ENCODE measurements around the gene HDAC4.

The HDAC4 gene

DNA sequence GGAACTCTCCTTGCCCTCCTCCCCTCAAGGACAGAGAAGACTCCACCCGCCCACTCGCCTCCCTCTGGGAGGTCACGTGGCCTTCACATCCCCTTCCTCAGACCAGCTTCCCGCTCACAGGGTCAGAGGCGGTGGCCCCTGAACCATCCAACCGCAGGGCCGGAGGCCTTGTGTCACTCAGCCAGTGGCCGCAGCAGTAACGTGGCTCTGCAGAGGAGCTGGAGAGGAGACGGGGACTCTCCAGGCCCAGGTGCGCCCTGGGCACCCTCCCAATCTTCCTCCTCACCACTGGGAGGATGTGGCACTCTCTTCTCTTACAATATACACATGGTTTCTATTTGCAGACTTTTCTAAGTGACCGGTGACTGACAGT lies 391.2 kb downstream of the HDAC4 start:
- H3K79me2 ChIP-seq (ENCODE audit: insufficient read depth, low read length), result no peaks in the 10 kb centered on the region
- no peaks in the 10 kb centered on the region for H3K4me1 ChIP-seq (ENCODE audit: insufficient read depth, low read length, poor library complexity, severe bottlenecking)
- H3K4me3 ChIP-seq (ENCODE audit: low read length, poor library complexity, severe bottlenecking), result no peak overlapping the region
- no peak overlapping the region for H2AFZ ChIP-seq (ENCODE audit: low read length)
- H4K20me1 ChIP-seq (ENCODE audit: insufficient read depth, low read length, poor library complexity, severe bottlenecking), result no peaks in the 10 kb centered on the region
- no peak overlapping the region for H3K4me2 ChIP-seq (ENCODE audit: low read depth, low read length, poor library complexity, severe bottlenecking)
- H3K9me2 ChIP-seq (replicated peaks; ENCODE audit: low read depth, low read length), result no peaks in the 10 kb centered on the region
- H3F3A ChIP-seq (ENCODE audit: low read depth), result no peaks in the 10 kb centered on the region
- H3K9me3 ChIP-seq (ENCODE audit: insufficient read depth, low read depth, low read length), result no peaks in the 10 kb centered on the region
- H3K9ac ChIP-seq (ENCODE audit: low read depth, low read length, poor library complexity, severe bottlenecking), result no peak overlapping the region
- TF ChIP-seq, protein P1, sequence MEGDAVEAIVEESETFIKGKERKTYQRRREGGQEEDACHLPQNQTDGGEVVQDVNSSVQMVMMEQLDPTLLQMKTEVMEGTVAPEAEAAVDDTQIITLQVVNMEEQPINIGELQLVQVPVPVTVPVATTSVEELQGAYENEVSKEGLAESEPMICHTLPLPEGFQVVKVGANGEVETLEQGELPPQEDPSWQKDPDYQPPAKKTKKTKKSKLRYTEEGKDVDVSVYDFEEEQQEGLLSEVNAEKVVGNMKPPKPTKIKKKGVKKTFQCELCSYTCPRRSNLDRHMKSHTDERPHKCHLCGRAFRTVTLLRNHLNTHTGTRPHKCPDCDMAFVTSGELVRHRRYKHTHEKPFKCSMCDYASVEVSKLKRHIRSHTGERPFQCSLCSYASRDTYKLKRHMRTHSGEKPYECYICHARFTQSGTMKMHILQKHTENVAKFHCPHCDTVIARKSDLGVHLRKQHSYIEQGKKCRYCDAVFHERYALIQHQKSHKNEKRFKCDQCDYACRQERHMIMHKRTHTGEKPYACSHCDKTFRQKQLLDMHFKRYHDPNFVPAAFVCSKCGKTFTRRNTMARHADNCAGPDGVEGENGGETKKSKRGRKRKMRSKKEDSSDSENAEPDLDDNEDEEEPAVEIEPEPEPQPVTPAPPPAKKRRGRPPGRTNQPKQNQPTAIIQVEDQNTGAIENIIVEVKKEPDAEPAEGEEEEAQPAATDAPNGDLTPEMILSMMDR (conservative IDR thresholded peaks at IDR 0.05; ENCODE audit: low read length), result no peak
- TF ChIP-seq EZH2phosphoT487 (IDR thresholded peaks at IDR 0.05; ENCODE audit: borderline replicate concordance), result no peak
- no peaks in the 10 kb centered on the region for H3K27me3 ChIP-seq (ENCODE audit: insufficient read depth, low read length, poor library complexity, severe bottlenecking)
- H3K36me3 ChIP-seq (ENCODE audit: insufficient read depth, low read length), result no peaks in the 10 kb centered on the region

DNA sequence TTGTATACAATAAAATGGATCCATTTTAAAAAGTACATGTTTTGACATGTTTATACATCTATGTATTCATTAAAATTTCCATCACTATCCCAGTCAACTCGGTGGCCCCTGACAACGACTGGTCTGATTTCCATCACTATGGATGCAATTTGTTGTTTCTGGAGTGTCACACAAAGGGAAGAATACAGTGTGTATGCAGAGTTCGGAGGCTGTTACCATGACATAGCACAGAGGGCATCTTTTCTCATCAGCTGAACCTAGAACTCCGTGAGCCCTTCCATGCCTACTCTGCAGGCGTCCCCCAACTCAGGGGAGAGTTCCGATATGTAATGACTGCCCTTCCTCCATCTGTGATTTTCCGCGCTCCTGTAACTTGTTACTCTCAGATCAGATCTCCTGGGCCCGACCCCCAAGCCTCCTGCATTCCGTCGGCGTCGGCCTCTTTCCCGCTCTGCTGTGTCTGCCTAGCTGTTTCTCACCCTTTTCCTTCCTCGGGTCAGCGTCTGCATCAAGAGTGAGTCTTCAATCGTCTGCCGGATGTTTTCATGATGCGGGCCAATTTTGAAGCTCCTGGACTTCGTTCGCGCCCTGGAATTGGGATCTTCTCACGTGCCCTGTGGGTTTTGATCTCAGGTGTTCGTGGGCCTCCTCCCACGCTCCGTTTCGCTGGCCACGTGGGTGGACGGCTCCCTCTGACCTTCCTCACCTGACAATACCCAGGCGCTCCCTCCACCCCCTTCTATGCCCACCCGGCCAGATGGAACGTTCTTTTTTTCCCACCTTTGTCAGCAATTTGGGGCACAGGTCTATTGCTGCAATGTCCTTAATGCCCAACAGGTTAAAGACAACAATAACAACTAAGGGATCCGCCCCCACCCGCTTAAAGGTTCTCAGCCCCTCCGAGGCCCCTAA lies 391.9 kb downstream of the HDAC4 start:
- H3K9me3 ChIP-seq (ENCODE audit: insufficient read depth, low read depth, low read length), result no peaks in the 10 kb centered on the region
- H3K27me3 ChIP-seq (ENCODE audit: insufficient read depth, low read length, poor library complexity, severe bottlenecking), result no peaks in the 10 kb centered on the region
- no peaks in the 10 kb centered on the region for H4K20me1 ChIP-seq (ENCODE audit: insufficient read depth, low read length, poor library complexity, severe bottlenecking)
- H3K4me1 ChIP-seq (ENCODE audit: insufficient read depth, low read length, poor library complexity, severe bottlenecking), result no peaks in the 10 kb centered on the region
- no peak for TF ChIP-seq EZH2phosphoT487 (IDR thresholded peaks at IDR 0.05; ENCODE audit: borderline replicate concordance)
- TF ChIP-seq, protein P1 (conservative IDR thresholded peaks at IDR 0.05; ENCODE audit: low read length), result no peak
- H3K36me3 ChIP-seq (ENCODE audit: insufficient read depth, low read length), result no peaks in the 10 kb centered on the region
- H3K4me2 ChIP-seq (ENCODE audit: low read depth, low read length, poor library complexity, severe bottlenecking), result no peak overlapping the region
- H3F3A ChIP-seq (ENCODE audit: low read depth), result no peaks in the 10 kb centered on the region
- H3K4me3 ChIP-seq (ENCODE audit: low read length, poor library complexity, severe bottlenecking), result no peak overlapping the region
- H3K9ac ChIP-seq (ENCODE audit: low read depth, low read length, poor library complexity, severe bottlenecking), result no peak overlapping the region
- H3K79me2 ChIP-seq (ENCODE audit: insufficient read depth, low read length), result no peaks in the 10 kb centered on the region
- H3K9me2 ChIP-seq (replicated peaks; ENCODE audit: low read depth, low read length), result no peaks in the 10 kb centered on the region
- no peak overlapping the region for H2AFZ ChIP-seq (ENCODE audit: low read length)

DNA sequence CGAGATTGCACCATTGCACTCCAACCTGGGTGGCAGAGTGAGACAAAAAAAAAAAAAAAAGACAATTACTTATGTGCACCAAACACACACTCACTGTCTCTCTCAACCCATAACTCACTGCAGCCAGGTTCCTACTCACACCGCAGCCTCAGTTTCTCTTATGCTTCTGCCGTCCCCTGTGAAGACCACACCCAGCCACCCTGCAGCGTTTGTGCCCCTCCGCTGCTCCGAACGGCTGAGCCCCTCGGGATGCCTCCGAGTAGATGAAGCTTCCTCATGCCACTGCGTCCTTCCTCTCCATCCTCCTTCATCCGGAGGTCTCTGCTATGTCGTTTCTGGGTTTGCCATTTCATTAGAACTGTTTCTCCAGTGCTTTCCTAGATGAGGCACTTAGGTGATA lies 392.8 kb downstream of the HDAC4 start:
- Histone ChIP-seq H3F3A (ENCODE audit: low read depth) (no peaks in the 10 kb centered on the region), H3K9me2 (replicated peaks; ENCODE audit: low read depth, low read length) (no peaks in the 10 kb centered on the region), H3K36me3 (ENCODE audit: insufficient read depth, low read length) (no peaks in the 10 kb centered on the region), H3K9me3 (ENCODE audit: insufficient read depth, low read depth, low read length) (peaks cover 4% of the 10 kb centered on the region; the same call in 1 of the 2 replicates), H2AFZ (ENCODE audit: low read length) (no peak overlapping the region), H3K4me1 (ENCODE audit: insufficient read depth, low read length, poor library complexity, severe bottlenecking) (no peaks in the 10 kb centered on the region), H4K20me1 (ENCODE audit: insufficient read depth, low read length, poor library complexity, severe bottlenecking) (no peaks in the 10 kb centered on the region), H3K9ac (ENCODE audit: low read depth, low read length, poor library complexity, severe bottlenecking) (no peak overlapping the region), H3K4me2 (ENCODE audit: low read depth, low read length, poor library complexity, severe bottlenecking) (no peak overlapping the region), H3K27me3 (ENCODE audit: insufficient read depth, low read length, poor library complexity, severe bottlenecking) (no peaks in the 10 kb centered on the region), H3K4me3 (ENCODE audit: low read length, poor library complexity, severe bottlenecking) (no peak overlapping the region), H3K79me2 (ENCODE audit: insufficient read depth, low read length) (no peaks in the 10 kb centered on the region)
- no peak for TF ChIP-seq EZH2phosphoT487 (IDR thresholded peaks at IDR 0.05; ENCODE audit: borderline replicate concordance)
- TF ChIP-seq, protein P1 (conservative IDR thresholded peaks at IDR 0.05; ENCODE audit: low read length), result no peak

All from Loucy (cell line).